Measurements from ENCODE around the gene TMC3. TPM values are rescaled to one million over a fixed set of nuclear protein-coding genes. Genes with fewer than 3 reads are reported as not detected.
"Not testable (repeated sequence)": the region's sequence is repeated elsewhere in the genome, so short reads cannot be mapped to it uniquely, and the experiment has no call there.

Gene TMC3
- total and polyA plus RNA-seq, 5 experiments from 2014 or later, result 0.05 TPM; not detected in 4

GRCh38 chr15:81337713-81338157, 36.3 kb downstream of the TMC3 start:
- Mint-ChIP-seq H3K4me1 (peaks cover 0 to 13% (median 6%) of the 10 kb centered on the region in 4 donors), H3K36me3 (peaks cover 0 to 4% (median 0%) of the 10 kb centered on the region in 3 donors), H3K9me3 (no peaks in the 10 kb centered on the region), H3K27me3 (no peaks in the 10 kb centered on the region), H3K4me3 (no peak overlapping the region), H3K27ac (no peak overlapping the region)
- POLR2A ChIA-PET, result interaction anchor here (1.6 kb wide), 1 partner anchor 62 kb away, joined by 5 read pairs; no protein-coding TSS in a partner anchor
- DNase-seq (no peak), ATAC-seq (no peak)

GRCh38 chr15:81337241-81337640, 36.8 kb downstream of the TMC3 start:
- POLR2A ChIA-PET, result interaction anchor here (1.1 to 1.6 kb wide), 2 partner anchors 40 to 62 kb away, joined by 5 to 8 read pairs; no protein-coding TSS in a partner anchor
- no peak overlapping the region for H3K4me3 Mint-ChIP-seq
- peaks cover 0 to 13% (median 6%) of the 10 kb centered on the region in 4 donors for H3K4me1 Mint-ChIP-seq
- H3K27me3 Mint-ChIP-seq, result no peaks in the 10 kb centered on the region
- DNase-seq, result no peak
- H3K9me3 Mint-ChIP-seq, result no peaks in the 10 kb centered on the region
- peak overlapping the region in 3 of 10 donors; percentile 8 to 87 (median 52) for H3K27ac Mint-ChIP-seq
- no peak for ATAC-seq
- H3K36me3 Mint-ChIP-seq, result peaks cover 0 to 4% (median 0%) of the 10 kb centered on the region in 3 donors

GRCh38 chr15:81336568-81336967, 37.4 kb downstream of the TMC3 start:
- Mint-ChIP-seq H3K36me3 (peaks cover 0 to 4% (median 0%) of the 10 kb centered on the region in 3 donors), H3K27me3 (no peaks in the 10 kb centered on the region), H3K27ac (peak overlapping the region in 5 of 10 donors; percentile 21 to 87 (median 34)), H3K4me1 (peaks cover 0 to 19% (median 11%) of the 10 kb centered on the region in 4 donors), H3K4me3 (no peak overlapping the region), H3K9me3 (no peaks in the 10 kb centered on the region)
- POLR2A ChIA-PET, result interaction anchor here (0.7 to 1.1 kb wide), 2 partner anchors 10 to 40 kb away, joined by 3 to 8 read pairs; no protein-coding TSS in a partner anchor
- ATAC-seq (peak; percentile 64 to 73), DNase-seq (peak in 7 of 10 donors; percentile 20 to 72 (median 36))

GRCh38 chr15:81335631-81336030, 38.4 kb downstream of the TMC3 start:
- peaks cover 0 to 26% (median 20%) of the 10 kb centered on the region in 4 donors for H3K4me1 Mint-ChIP-seq
- ATAC-seq (no peak), DNase-seq (no peak)
- H3K27me3 Mint-ChIP-seq, result no peaks in the 10 kb centered on the region
- H3K9me3 Mint-ChIP-seq, result no peaks in the 10 kb centered on the region
- no peak overlapping the region for H3K4me3 Mint-ChIP-seq
- H3K27ac Mint-ChIP-seq, result peak overlapping the region in 2 of 10 donors; percentile 4 to 28
- H3K36me3 Mint-ChIP-seq, result no peaks in the 10 kb centered on the region
- POLR2A ChIA-PET, result interaction anchor here (1.1 to 1.6 kb wide), 3 partner anchors 33 to 60 kb away, joined by 5 to 6 read pairs (median 6); no protein-coding TSS in a partner anchor

- POLR2A ChIA-PET, result interaction anchor here (0.8 to 1.6 kb wide), 6 partner anchors 25 to 59 kb away, joined by 3 to 6 read pairs (median 4); no protein-coding TSS in a partner anchor
- H3K27me3 Mint-ChIP-seq, result no peaks in the 10 kb centered on the region
- no peaks in the 10 kb centered on the region for H3K9me3 Mint-ChIP-seq
- no peaks in the 10 kb centered on the region for H3K36me3 Mint-ChIP-seq
- no peak for ATAC-seq
- peak overlapping the region in 1 of 10 donors; percentile 20 for H3K27ac Mint-ChIP-seq
- H3K4me1 Mint-ChIP-seq, result peaks cover 0 to 32% (median 24%) of the 10 kb centered on the region in 4 donors
- no peak for DNase-seq
- no peak overlapping the region for H3K4me3 Mint-ChIP-seq
Measured at GRCh38 chr15:81334768-81335435, 39.1 kb downstream of the TMC3 start.

GRCh38 chr15:81333363-81333762, 40.6 kb downstream of the TMC3 start:
- ATAC-seq, result no peak
- POLR2A ChIA-PET, result no interaction called here
- H3K4me1 Mint-ChIP-seq, result peaks cover 0 to 42% (median 25%) of the 10 kb centered on the region in 4 donors
- DNase-seq, result no peak
- H3K9me3 Mint-ChIP-seq, result no peaks in the 10 kb centered on the region
- no peaks in the 10 kb centered on the region for H3K36me3 Mint-ChIP-seq
- H3K4me3 Mint-ChIP-seq, result no peak overlapping the region
- H3K27ac Mint-ChIP-seq, result peak overlapping the region in 2 of 10 donors; percentile 71 to 87
- H3K27me3 Mint-ChIP-seq, result no peaks in the 10 kb centered on the region

- Mint-ChIP-seq H3K9me3 (no peaks in the 10 kb centered on the region), H3K36me3 (no peaks in the 10 kb centered on the region), H3K27ac (no peak overlapping the region), H3K27me3 (no peaks in the 10 kb centered on the region), H3K4me1 (peaks cover 4 to 48% (median 30%) of the 10 kb centered on the region in 4 donors), H3K4me3 (peak overlapping the region in 1 of 10 donors; percentile 57)
- no peak for ATAC-seq
- no peak for DNase-seq
- POLR2A ChIA-PET, result interaction anchor here (1.1 to 12.0 kb wide), 3 partner anchors 21 to 57 kb away, joined by 3 to 123 read pairs (median 6); no protein-coding TSS in a partner anchor
Measured at GRCh38 chr15:81332326-81332725, 41.7 kb downstream of the TMC3 start.

GRCh38 chr15:81331600-81331999, 42.4 kb downstream of the TMC3 start:
- no peaks in the 10 kb centered on the region for H3K9me3 Mint-ChIP-seq
- H3K27ac Mint-ChIP-seq, result peak overlapping the region in 3 of 10 donors; percentile 19 to 78 (median 35)
- no peaks in the 10 kb centered on the region for H3K27me3 Mint-ChIP-seq
- no peak overlapping the region for H3K4me3 Mint-ChIP-seq
- no peaks in the 10 kb centered on the region for H3K36me3 Mint-ChIP-seq
- DNase-seq (peak in 1 of 10 donors; percentile 8), ATAC-seq (no peak)
- POLR2A ChIA-PET, result interaction anchor here (1.1 to 12.0 kb wide), 3 partner anchors 20 to 56 kb away, joined by 3 to 123 read pairs (median 6); no protein-coding TSS in a partner anchor
- H3K4me1 Mint-ChIP-seq, result peaks cover 7 to 51% (median 34%) of the 10 kb centered on the region in 4 donors

GRCh38 chr15:81331141-81331540, 42.9 kb downstream of the TMC3 start:
- not testable (repeated sequence) for ATAC-seq, H3K36me3 Mint-ChIP-seq, H3K9me3 Mint-ChIP-seq, DNase-seq, H3K27me3 Mint-ChIP-seq
- peak overlapping the region; percentile 43 to 72 (median 61) for H3K4me3 Mint-ChIP-seq
- H3K4me1 Mint-ChIP-seq, result peaks cover 9 to 47% (median 33%) of the 10 kb centered on the region in 4 donors
- POLR2A ChIA-PET, result interaction anchor here (1.6 to 12.0 kb wide), 2 partner anchors 20 to 56 kb away, joined by 6 to 123 read pairs; no protein-coding TSS in a partner anchor
- peak overlapping the region in 8 of 10 donors; percentile 19 to 72 (median 52) for H3K27ac Mint-ChIP-seq

- no peak for ATAC-seq
- H3K9me3 Mint-ChIP-seq, result no peaks in the 10 kb centered on the region
- POLR2A ChIA-PET, result interaction anchor here (1.6 to 12.0 kb wide), 2 partner anchors 19 to 55 kb away, joined by 6 to 123 read pairs; no protein-coding TSS in a partner anchor
- H3K4me1 Mint-ChIP-seq, result peaks cover 9 to 47% (median 33%) of the 10 kb centered on the region in 4 donors
- no peaks in the 10 kb centered on the region for H3K36me3 Mint-ChIP-seq
- DNase-seq, result no peak
- peak overlapping the region in 9 of 10 donors; percentile 43 to 72 (median 62) for H3K4me3 Mint-ChIP-seq
- H3K27ac Mint-ChIP-seq, result peak overlapping the region in 7 of 10 donors; percentile 3 to 72 (median 36)
- no peaks in the 10 kb centered on the region for H3K27me3 Mint-ChIP-seq
Measured at GRCh38 chr15:81330366-81331090, 43.5 kb downstream of the TMC3 start.

GRCh38 chr15:81329446-81329845, 44.6 kb downstream of the TMC3 start:
- peak overlapping the region in 1 of 10 donors; percentile 63 for H3K27ac Mint-ChIP-seq
- peaks cover 17 to 55% (median 41%) of the 10 kb centered on the region in 4 donors for H3K4me1 Mint-ChIP-seq
- ATAC-seq, result no peak
- DNase-seq, result no peak
- no peaks in the 10 kb centered on the region for H3K27me3 Mint-ChIP-seq
- POLR2A ChIA-PET, result interaction anchor here (1.5 to 12.0 kb wide), 2 partner anchors 12 to 18 kb away, joined by 3 to 123 read pairs; no protein-coding TSS in a partner anchor
- no peak overlapping the region for H3K4me3 Mint-ChIP-seq
- H3K36me3 Mint-ChIP-seq, result no peaks in the 10 kb centered on the region
- H3K9me3 Mint-ChIP-seq, result no peaks in the 10 kb centered on the region

- Mint-ChIP-seq H3K36me3 (no peaks in the 10 kb centered on the region), H3K4me3 (no peak overlapping the region), H3K27ac (peak overlapping the region in 2 of 10 donors; percentile 19 to 64), H3K9me3 (no peaks in the 10 kb centered on the region), H3K27me3 (no peaks in the 10 kb centered on the region), H3K4me1 (peaks cover 24 to 74% (median 48%) of the 10 kb centered on the region in 4 donors)
- no peak for ATAC-seq
- DNase-seq, result no peak
- POLR2A ChIA-PET, result interaction anchor here (0.7 to 12.0 kb wide), 4 partner anchors 16 to 34 kb away, joined by 3 to 123 read pairs (median 6); no protein-coding TSS in a partner anchor
Measured at GRCh38 chr15:81327516-81327915, 46.5 kb downstream of the TMC3 start.
